HEK293 (cell line): ENCODE data around the gene DPH2.

Experiments
- CTCF ChIA-PET: fragments of 350-600 bp; formaldehyde crosslinking; extraction: SDS; loops from one replicate; lab custom pipeline; 2021; ENCODE audit warnings: antibody characterized with exemption; lab: Yijun Ruan, JAX
- POLR2A ChIA-PET: fragments of 300-600 bp; formaldehyde crosslinking; extraction: SDS; loops from one replicate; lab custom pipeline; 2020; ENCODE audit warnings: antibody characterized with exemption, inconsistent platforms; lab: Yijun Ruan, JAX
- H3K27ac ChIP-seq: fragments of 200-500 bp; sonication (Bioruptor generic); 2 replicates; pipeline ENCODE4 v1.5.1; 2014; ENCODE audit warnings: low read depth, low read length, control low read depth, inconsistent platforms; ENCODE audit errors: extremely low read depth
- H3K36me3 ChIP-seq, 2 experiments: fragments of 200-500 bp in 1 of 2; sonication (Bioruptor generic) in 1 of 2; 1 replicate in 1 of 2; 2 replicates in 1 of 2; pipeline ENCODE4 v1.5.1; 2014 to 2017; ENCODE audit warnings: inconsistent platforms in 2 of 2, low read length in 2 of 2; ENCODE audit not compliant: control insufficient read depth in 2 of 2, insufficient read depth in 1 of 2
- H3K4me1 ChIP-seq: fragments of 200-500 bp; sonication (Bioruptor generic); 2 replicates; pipeline ENCODE4 v1.5.1; 2014; ENCODE audit warnings: mild to moderate bottlenecking, low read length, inconsistent platforms; ENCODE audit not compliant: control insufficient read depth, insufficient read depth
- H3K4me3 ChIP-seq: 2 replicates; pipeline ENCODE4 v1.5.1; 2011; ENCODE audit warnings: low read depth, mild to moderate bottlenecking, control low read depth, low read length, moderate library complexity
- H3K9me3 ChIP-seq: fragments of 200-500 bp; sonication (Bioruptor generic); 2 replicates; pipeline ENCODE4 v1.5.1; 2014; ENCODE audit warnings: low read depth, low read length, inconsistent platforms; ENCODE audit not compliant: control insufficient read depth, insufficient read depth
- KLF7 ChIP-seq: fragments of 450-650 bp; formaldehyde crosslinking; IDR thresholded peaks from 2 replicates; pipeline ENCODE4 v1.5.1; 2016; ENCODE audit warnings: missing biosample characterization, missing genetic modification characterization, borderline replicate concordance
- KLF8 ChIP-seq: fragments of 450-650 bp; formaldehyde crosslinking; IDR thresholded peaks from 2 replicates; pipeline ENCODE4 v1.5.1; 2016; ENCODE audit warnings: missing biosample characterization, missing genetic modification characterization
- MYNN ChIP-seq: fragments of 450-650 bp; formaldehyde crosslinking; IDR thresholded peaks from 2 replicates; pipeline ENCODE4 v1.5.1; 2016; ENCODE audit warnings: missing biosample characterization, missing genetic modification characterization, borderline replicate concordance
- PATZ1 ChIP-seq: fragments of 450-650 bp; formaldehyde crosslinking; IDR thresholded peaks from 2 replicates; pipeline ENCODE4 v1.5.1; 2016; ENCODE audit warnings: missing biosample characterization, missing genetic modification characterization
- PRDM10 ChIP-seq: fragments of 450-650 bp; formaldehyde crosslinking; IDR thresholded peaks from 2 replicates; pipeline ENCODE4 v1.5.1; 2016; ENCODE audit warnings: missing biosample characterization, missing genetic modification characterization
- SCRT1 ChIP-seq: fragments of 450-650 bp; formaldehyde crosslinking; IDR thresholded peaks from 2 replicates; pipeline ENCODE4 v1.5.1; 2016; ENCODE audit warnings: missing biosample characterization, missing genetic modification characterization, borderline replicate concordance
- SP2 ChIP-seq: fragments of 450-650 bp; formaldehyde crosslinking; IDR thresholded peaks from 2 replicates; pipeline ENCODE4 v1.5.1; 2016; ENCODE audit warnings: missing biosample characterization, missing genetic modification characterization
- TRIM28 ChIP-seq: IDR thresholded peaks from 2 replicates; pipeline ENCODE4 v1.6.1; 2011; ENCODE audit warnings: low read length, control low read depth, borderline replicate concordance
- ZBTB21 ChIP-seq: fragments of 450-650 bp; formaldehyde crosslinking; IDR thresholded peaks from 2 replicates; pipeline ENCODE4 v1.5.1; 2017; ENCODE audit warnings: missing biosample characterization, missing genetic modification characterization
- ZBTB8A ChIP-seq: fragments of 450-650 bp; formaldehyde crosslinking; IDR thresholded peaks from 2 replicates; pipeline ENCODE4 v1.5.1; 2016; ENCODE audit warnings: missing biosample characterization, missing genetic modification characterization
- ZFHX2 ChIP-seq: fragments of 450-650 bp; formaldehyde crosslinking; conservative IDR thresholded peaks from 2 replicates; pipeline ENCODE4 v1.5.1; 2016; ENCODE audit warnings: missing biosample characterization, missing genetic modification characterization
- ZFP41 ChIP-seq: fragments of 450-650 bp; formaldehyde crosslinking; IDR thresholded peaks from 2 replicates; pipeline ENCODE4 v1.5.1; 2016; ENCODE audit warnings: missing biosample characterization, missing genetic modification characterization, borderline replicate concordance
- ZNF2 ChIP-seq: fragments of 450-650 bp; formaldehyde crosslinking; IDR thresholded peaks from 2 replicates; pipeline ENCODE4 v1.5.1; 2016; ENCODE audit warnings: missing biosample characterization, missing genetic modification characterization
- ZNF24 ChIP-seq: fragments of 450-650 bp; formaldehyde crosslinking; IDR thresholded peaks from 2 replicates; pipeline ENCODE4 v1.5.1; 2016; ENCODE audit warnings: missing biosample characterization, missing genetic modification characterization
- ZNF341 ChIP-seq: fragments of 450-650 bp; formaldehyde crosslinking; IDR thresholded peaks from 2 replicates; pipeline ENCODE4; 2016; ENCODE audit warnings: low read depth, missing biosample characterization, missing genetic modification characterization
- ZNF37A ChIP-seq: fragments of 450-650 bp; IDR thresholded peaks from 2 replicates; pipeline ENCODE4 v1.5.1; 2018; ENCODE audit warnings: missing biosample characterization, missing genetic modification characterization
- ZNF391 ChIP-seq: fragments of 450-650 bp; formaldehyde crosslinking; IDR thresholded peaks from 2 replicates; pipeline ENCODE4 v1.5.1; 2016; ENCODE audit warnings: low read depth, missing biosample characterization, missing genetic modification characterization, borderline replicate concordance
- ZNF394 ChIP-seq: fragments of 450-650 bp; formaldehyde crosslinking; IDR thresholded peaks from 2 replicates; pipeline ENCODE4 v1.5.1; 2016; ENCODE audit warnings: missing biosample characterization, missing genetic modification characterization, mild to moderate bottlenecking, moderate library complexity, borderline replicate concordance
- ZNF423 ChIP-seq: fragments of 450-650 bp; formaldehyde crosslinking; IDR thresholded peaks from 2 replicates; pipeline ENCODE4 v1.5.1; 2016; ENCODE audit warnings: missing biosample characterization, missing genetic modification characterization
- ZNF48 ChIP-seq: fragments of 450-650 bp; formaldehyde crosslinking; IDR thresholded peaks from 2 replicates; pipeline ENCODE4 v1.5.1; 2016; ENCODE audit warnings: missing biosample characterization, missing genetic modification characterization
- ZNF488 ChIP-seq: fragments of 450-650 bp; formaldehyde crosslinking; IDR thresholded peaks from 2 replicates; pipeline ENCODE4 v1.5.1; 2016; ENCODE audit warnings: missing biosample characterization, missing genetic modification characterization
- ZNF580 ChIP-seq: fragments of 450-650 bp; formaldehyde crosslinking; IDR thresholded peaks from 2 replicates; pipeline ENCODE4 v1.5.1; 2016; ENCODE audit warnings: missing biosample characterization, missing genetic modification characterization
- ZNF600 ChIP-seq: fragments of 450-650 bp; formaldehyde crosslinking; IDR thresholded peaks from 2 replicates; pipeline ENCODE4 v1.5.1; 2016; ENCODE audit warnings: missing biosample characterization, missing genetic modification characterization
- ZNF629 ChIP-seq: fragments of 450-650 bp; formaldehyde crosslinking; IDR thresholded peaks from 2 replicates; pipeline ENCODE4 v1.5.1; 2017; ENCODE audit warnings: missing biosample characterization, missing genetic modification characterization
- ZNF658 ChIP-seq: fragments of 450-650 bp; formaldehyde crosslinking; IDR thresholded peaks from 2 replicates; pipeline ENCODE4; 2016; ENCODE audit warnings: missing biosample characterization, missing genetic modification characterization
- ZNF664 ChIP-seq: fragments of 450-650 bp; formaldehyde crosslinking; IDR thresholded peaks from 2 replicates; pipeline ENCODE4 v1.5.1; 2016; ENCODE audit warnings: missing biosample characterization, missing genetic modification characterization
- ZNF76 ChIP-seq: fragments of 450-650 bp; formaldehyde crosslinking; IDR thresholded peaks from 2 replicates; pipeline ENCODE4; 2016; ENCODE audit warnings: low read depth, missing biosample characterization, missing genetic modification characterization, borderline replicate concordance
- ZSCAN18 ChIP-seq: fragments of 450-650 bp; formaldehyde crosslinking; IDR thresholded peaks from 2 replicates; pipeline ENCODE4 v1.5.1; 2016; ENCODE audit warnings: missing biosample characterization, missing genetic modification characterization

DPH2 gene

GRCh38 chr1:43974443-43975248 lies 4.8 kb downstream of the DPH2 start, which contains the start of gene ATP6V0B (continued):
- TF ChIP-seq ZNF488 (0 out of 2 replicates have a peak, but pooled peaks have one; percentile 32), SCRT1 (peak; percentile 60), ZNF394 (0 out of 2 replicates have a peak, but pooled peaks have one; percentile 16), ZNF423 (peak; percentile 55; the same call in 1 of the 2 replicates), ZBTB21 (tag by site-specific recombination) (no peak), ZFHX2 (tag by site-specific recombination) (peak; percentile 89), ZNF629 (peak; percentile 62), ZNF658 (tag by site-specific recombination) (no peak), TRIM28 (peak; percentile 54; the same call in 1 of the 2 replicates), KLF8 (tag by site-specific recombination) (peak; percentile 63), ZNF580 (0 out of 2 replicates have a peak, but pooled peaks have one; percentile 46), ZNF2 (tag by site-specific recombination) (peak; percentile 75), ZNF664 (no peak), MYNN (no peak)

- Histone ChIP-seq H3K9me3 (no peaks in the 10 kb centered on the region), H3K4me3 (peak overlapping the region; percentile 88), H3K4me1 (peaks cover 3% of the 10 kb centered on the region; the same call in 1 of the 2 replicates), H3K36me3 (peaks cover 7 to 58% of the 10 kb centered on the region in 2 experiments; a peak in 2 of 3 replicates), H3K27ac (peak overlapping the region; percentile 70; the same call in 1 of the 2 replicates)
- POLR2A ChIA-PET: interaction anchor here (0.5 to 3.6 kb wide), 16 partner anchors 9 to 1566 kb away, joined by 3 to 15 read pairs (median 4); partner anchors contain the start of genes CCDC24, DMAP1, IPO13 and KDM4A
- CTCF ChIA-PET: interaction anchor here (0.5 to 1.1 kb wide), 3 partner anchors 72 to 895 kb away, joined by 3 to 6 read pairs (median 3); no protein-coding TSS in a partner anchor
- TF ChIP-seq ZBTB8A (tag by site-specific recombination) (no peak), ZNF76 (tag by site-specific recombination) (peak; percentile 75), PRDM10 (tag by site-specific recombination) (0 out of 2 replicates have a peak, but pooled peaks have one; percentile 10), ZNF24 (tag by site-specific recombination) (no peak), KLF7 (tag by site-specific recombination) (no peak), ZSCAN18 (tag by site-specific recombination) (no peak), ZNF600 (0 out of 2 replicates have a peak, but pooled peaks have one; percentile 46), ZNF341 (tag by site-specific recombination) (peak; percentile 82), ZNF48 (tag by site-specific recombination) (no peak), PATZ1 (tag by site-specific recombination) (peak; percentile 76; the same call in 1 of the 2 replicates), ZFP41 (tag by site-specific recombination) (no peak), SP2 (tag by site-specific recombination) (peak; percentile 35), ZNF391 (tag by site-specific recombination) (no peak), ZNF37A (tag by site-specific recombination) (no peak)
These were observed 5.6 kb downstream of the DPH2 start for GRCh38 chr1:43975249-43975961.
